GM21576 (cell line): ENCODE results near the gene NFIA.

Source experiments
- ATAC-seq: cut with Tn5 transposase; IDR thresholded peaks from one replicate; pipeline ENCODE4 v1.9.1; 2021; ENCODE audit warnings: mild to moderate bottlenecking, moderate library complexity; ENCODE audit not compliant: unreplicated experiment

NFIA gene

GRCh38 chr1:61237659-61238358, 155.4 kb downstream of the NFIA start:
- no peak for ATAC-seq

GRCh38 chr1:61238359-61238665, 156.0 kb downstream of the NFIA start:
- ATAC-seq: no peak

GRCh38 chr1:61240878-61241277, 158.5 kb downstream of the NFIA start:
- no peak for ATAC-seq

- ATAC-seq: no peak
These were observed 159.1 kb downstream of the NFIA start for GRCh38 chr1:61241411-61241838.

GRCh38 chr1:61241973-61242381, 159.6 kb downstream of the NFIA start:
- ATAC-seq: no peak

- ATAC-seq: no peak
These were observed 161.8 kb downstream of the NFIA start for GRCh38 chr1:61244114-61244513.

- ATAC-seq: no peak
These were observed 163.5 kb downstream of the NFIA start for GRCh38 chr1:61245696-61246400.

GRCh38 chr1:61247051-61247825, 164.9 kb downstream of the NFIA start:
- ATAC-seq: no peak

GRCh38 chr1:61247881-61248752, 165.8 kb downstream of the NFIA start:
- no peak for ATAC-seq

- no peak for ATAC-seq
These were observed 168.6 kb downstream of the NFIA start for GRCh38 chr1:61250933-61251332.

GRCh38 chr1:61253059-61253735, 170.8 kb downstream of the NFIA start:
- ATAC-seq: no peak

GRCh38 chr1:61253912-61254633, 171.7 kb downstream of the NFIA start:
- ATAC-seq: no peak

GRCh38 chr1:61254634-61255357, 172.4 kb downstream of the NFIA start:
- ATAC-seq: no peak

GRCh38 chr1:61255358-61255703, 173.0 kb downstream of the NFIA start:
- ATAC-seq: no peak

- ATAC-seq: no peak
These were observed 177.2 kb downstream of the NFIA start for GRCh38 chr1:61259379-61260148.

- no peak for ATAC-seq
These were observed 177.8 kb downstream of the NFIA start for GRCh38 chr1:61260171-61260570.

- no peak for ATAC-seq
These were observed 179.2 kb downstream of the NFIA start for GRCh38 chr1:61261595-61261994.
